ENCODE measurements around the gene VTI1A.

VTI1A gene

DNA sequence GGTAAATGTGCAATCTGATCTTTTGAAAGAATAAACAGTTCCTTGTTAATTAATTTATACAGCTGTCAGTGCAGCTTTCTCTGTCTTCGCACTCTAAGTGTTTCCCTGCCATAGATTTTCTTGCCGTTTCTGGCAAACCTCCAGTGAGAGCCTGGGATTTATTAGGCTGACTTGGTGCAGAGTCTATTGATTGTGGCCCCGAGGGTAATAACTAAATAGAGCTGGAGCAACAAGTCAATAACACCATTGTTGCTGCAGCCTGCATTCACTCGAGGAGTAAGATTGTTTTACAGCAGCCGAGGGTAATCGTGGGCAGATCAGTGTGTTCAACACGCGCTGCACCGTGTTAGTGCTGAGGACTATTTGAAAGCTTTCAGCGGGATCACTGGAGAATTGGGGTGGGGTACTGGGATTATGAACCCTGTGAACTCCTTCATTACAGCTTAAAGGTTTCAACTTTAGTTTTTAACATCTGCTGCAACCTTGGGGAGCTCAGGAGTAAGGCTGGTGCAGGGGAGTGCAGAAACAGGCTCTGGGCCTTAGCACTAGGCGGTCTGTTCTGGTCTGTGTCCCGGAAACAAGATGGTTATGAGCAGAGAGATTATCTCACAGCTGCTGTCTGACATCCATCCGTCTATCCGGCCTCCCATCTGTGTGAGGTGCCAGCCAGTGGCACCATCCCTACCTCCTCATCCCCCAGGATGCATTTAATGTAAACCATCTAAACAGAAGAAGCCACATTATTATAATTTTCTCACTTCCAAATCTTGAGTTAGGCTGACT lies 329.1 kb downstream of the VTI1A start:
- no peak for DNase-seq (ENCODE audit: low read depth in 1 of 2, low spot score in 1 of 2)

DNA sequence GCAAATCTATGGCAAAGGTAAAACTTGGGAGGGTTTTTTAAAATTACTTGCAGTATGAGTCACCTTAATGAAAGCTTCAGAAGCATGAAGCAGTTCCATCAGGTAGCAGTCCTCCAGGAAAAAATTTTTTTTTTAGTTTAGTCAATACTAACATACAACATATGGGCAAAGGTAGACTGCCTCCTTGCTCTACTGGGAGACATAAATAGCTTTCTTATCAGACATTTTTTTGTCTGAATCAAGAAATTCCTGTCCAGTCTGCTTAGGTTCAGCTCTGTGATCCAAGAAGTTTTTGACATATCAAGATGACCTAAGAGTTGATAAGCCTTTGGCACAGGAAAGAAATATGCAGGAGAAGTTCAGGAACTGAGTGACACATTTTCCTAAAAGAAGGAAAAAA lies 331.6 kb downstream of the VTI1A start:
- no peak for DNase-seq (ENCODE audit: low read depth in 1 of 2, low spot score in 1 of 2)

DNA sequence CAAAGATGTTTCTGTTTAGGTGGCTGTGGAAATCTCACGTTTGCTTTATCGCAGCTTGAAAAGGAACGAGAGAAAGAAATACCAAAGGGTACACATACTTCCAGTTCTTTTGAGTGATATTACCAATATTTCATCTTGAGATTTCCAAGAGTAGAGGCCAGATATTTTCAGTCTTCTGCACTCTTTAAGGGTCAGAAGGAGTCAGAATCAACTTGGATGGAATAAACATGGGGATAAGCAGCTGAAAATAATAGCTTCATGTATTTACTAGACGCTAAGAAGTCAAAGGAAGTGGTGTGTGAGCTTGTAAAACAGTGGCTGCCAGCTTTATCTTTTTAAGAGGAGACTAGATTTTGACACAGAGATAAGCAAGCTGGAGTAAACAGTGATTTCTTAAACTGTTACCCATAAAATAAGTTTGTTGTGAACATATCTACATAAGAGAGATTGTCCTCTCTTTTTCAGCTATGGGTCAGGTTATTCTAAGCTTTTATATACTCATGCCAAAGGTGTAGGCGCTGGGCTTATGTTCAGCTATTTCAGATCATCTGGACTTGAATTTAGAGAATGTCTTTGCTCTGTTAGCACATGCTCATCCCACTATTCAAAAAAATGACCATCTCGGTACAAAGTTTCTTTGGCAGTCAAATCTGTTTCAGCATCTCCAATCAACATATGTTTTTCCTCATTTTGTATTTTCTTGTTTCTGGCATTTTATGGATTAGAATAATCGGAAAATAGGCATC lies 332.2 kb downstream of the VTI1A start:
- no peak for DNase-seq (ENCODE audit: low read depth in 1 of 2, low spot score in 1 of 2)

DNA sequence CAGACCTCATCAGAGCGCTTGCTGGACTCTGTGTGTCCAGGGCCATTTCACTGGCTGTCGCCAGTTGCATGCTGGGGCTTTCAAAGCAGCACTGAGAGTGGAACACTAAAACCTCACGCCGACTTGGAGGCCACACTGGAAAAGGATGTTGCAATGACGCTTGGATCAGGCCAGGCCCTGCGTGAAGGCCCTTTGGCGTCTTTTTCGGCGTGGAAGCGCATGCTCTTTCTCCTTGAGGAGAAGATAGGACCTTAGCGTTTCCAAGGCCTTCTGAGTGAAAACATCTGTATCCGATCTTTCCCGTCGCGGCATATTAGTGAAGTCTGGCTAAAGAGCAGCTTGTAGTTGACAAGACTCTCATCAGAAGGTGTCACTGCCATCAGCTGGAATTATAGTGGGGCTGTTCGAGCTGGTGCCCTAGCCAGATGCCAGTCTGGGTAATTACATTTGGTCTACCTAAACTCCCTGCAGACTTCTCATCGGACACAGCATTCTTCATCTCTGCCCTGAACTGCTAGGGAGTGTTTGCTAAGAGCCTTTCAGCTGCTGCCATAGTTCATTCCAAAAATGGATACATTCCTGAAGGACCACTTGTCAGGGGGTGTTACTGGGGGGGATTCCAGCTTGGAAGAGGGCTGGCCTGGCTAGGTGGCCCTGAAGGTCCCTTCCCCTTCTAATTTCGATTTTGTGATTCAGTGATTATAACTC lies 335.3 kb downstream of the VTI1A start:
- DNase-seq (ENCODE audit: low read depth in 1 of 2, low spot score in 1 of 2): no peak

DNA sequence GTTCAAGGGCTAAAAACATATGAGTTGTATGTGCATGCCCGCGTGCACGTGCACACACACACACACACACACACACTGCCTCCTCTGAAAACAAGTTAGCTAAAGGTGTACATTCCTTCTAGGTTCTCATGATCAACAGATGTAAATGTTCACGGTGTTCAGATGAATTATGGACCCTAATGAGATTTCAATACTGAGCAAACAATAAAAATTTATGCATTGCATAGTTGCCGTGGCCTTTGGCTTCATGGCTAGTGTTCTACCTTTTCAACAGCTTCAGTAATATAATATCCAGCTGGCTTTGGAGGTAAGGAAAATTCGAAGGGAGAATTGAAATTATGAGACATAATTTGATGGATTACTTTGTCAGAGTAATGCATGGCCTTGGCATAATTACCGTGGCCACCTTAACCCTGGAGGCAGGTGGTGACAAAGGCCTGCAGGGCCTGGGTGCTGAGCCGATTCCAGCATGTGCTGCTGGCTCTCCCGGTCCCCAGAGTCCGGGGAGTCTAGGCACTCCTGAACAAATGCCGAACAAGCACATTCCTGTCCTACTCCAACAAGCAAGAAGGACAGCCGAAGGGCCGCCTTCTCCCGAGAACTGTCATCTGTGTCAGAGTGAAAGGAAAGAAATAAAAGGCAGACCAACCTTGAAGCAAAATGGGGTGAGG lies 336.5 kb downstream of the VTI1A start:
- no peak for DNase-seq (ENCODE audit: low read depth in 1 of 2, low spot score in 1 of 2)

DNA sequence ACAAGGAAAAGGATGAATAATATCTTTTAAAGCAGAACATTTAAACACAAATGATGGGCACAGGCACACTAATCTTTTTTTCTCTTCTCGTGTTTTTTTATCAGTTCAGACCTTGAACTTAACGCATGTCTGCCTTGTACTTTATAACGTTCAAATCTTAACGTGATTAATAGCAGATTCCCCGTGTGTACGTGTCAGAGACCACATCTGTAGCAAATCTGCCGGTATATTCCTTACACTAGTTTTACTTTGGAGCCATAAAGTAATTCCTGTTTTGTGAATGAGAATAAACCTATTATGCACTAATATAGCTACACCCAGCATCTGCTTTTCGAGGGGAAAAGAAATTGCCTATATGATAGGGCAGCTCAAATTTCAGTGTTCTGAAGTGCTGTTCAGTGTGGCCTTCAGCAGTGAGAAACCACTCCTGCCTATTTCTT lies 337.0 kb downstream of the VTI1A start:
- DNase-seq (ENCODE audit: low read depth in 1 of 2, low spot score in 1 of 2): no peak

DNA sequence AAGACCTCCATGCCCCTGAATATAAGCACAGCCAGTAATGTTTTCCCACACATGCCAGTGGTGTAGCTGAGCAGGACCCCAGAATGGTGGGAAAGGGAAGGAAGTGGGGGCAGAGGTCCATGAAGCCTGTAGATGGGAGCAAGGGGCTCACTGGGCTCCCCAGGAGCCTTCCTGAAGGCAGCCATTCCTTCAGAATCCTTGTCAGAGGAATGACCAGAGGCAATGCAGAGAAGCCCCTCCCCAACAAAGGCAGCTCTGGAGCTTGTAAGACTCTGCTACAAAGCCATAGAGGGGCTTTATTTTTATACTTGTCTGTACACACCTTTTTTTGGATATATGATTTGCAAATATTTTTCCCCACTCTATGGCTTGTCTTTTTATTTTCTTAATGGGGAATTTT lies 338.1 kb downstream of the VTI1A start:
- no peak for DNase-seq (ENCODE audit: low read depth in 1 of 2, low spot score in 1 of 2)

DNA sequence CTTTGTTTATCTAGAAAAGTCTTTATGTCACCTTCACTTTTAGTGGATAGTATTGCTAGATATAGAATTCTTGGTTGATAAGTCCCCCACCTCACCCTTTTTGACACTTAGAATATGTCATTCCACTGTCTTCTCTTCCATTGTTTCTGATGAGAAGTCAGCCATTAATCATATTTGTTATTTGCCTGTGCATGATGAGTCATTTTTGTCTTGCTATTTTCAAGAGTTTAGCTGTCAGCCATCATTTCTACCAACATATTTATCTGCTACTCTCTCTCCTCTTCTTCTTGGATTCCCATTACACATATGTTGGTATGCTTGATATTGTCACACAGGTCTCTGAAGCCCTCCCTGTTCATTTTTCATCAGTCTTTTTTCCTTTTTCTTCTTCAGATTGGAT lies 342.2 kb downstream of the VTI1A start:
- DNase-seq (ENCODE audit: low read depth in 1 of 2, low spot score in 1 of 2): no peak

DNA sequence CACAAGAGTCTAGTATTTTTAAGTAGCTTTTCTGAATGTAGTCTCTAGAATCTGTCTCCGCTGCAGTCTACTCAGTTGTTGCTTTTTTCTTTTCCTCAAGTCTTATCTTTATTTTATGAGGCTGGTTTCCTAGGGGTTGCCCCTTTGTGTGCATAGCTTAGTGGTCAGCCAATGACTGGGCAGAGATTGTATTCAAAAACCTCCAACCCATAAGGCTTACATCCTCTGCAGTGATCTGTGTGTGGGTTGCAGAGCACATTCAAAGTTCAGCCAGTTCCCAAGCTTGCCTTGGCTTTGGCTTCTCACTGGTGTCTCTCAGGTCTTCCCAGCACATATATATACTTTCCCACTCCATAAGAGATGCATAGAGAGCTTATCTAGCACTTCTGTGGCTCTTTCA lies 343.0 kb downstream of the VTI1A start:
- no peak for DNase-seq (ENCODE audit: low read depth in 1 of 2, low spot score in 1 of 2)

DNA sequence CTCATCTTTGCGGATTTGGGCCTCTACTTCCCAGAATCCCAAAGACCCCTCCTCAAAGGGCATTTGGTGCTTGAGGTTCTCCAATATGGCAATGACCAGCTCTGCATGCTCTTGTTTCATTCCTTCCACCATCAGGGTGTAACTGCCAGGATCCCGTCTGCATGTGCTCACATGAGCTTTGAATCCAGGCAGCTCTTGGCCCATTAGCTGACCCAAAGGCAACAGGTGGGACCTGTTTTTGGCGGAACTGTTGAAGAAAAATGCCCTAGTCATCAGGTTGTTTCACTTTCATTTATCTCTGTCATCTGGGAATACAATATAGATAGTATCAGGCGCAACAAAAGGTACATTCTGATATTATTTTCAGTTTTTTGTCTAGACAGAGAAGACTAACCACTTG lies 343.9 kb downstream of the VTI1A start:
- DNase-seq (ENCODE audit: low read depth in 1 of 2, low spot score in 1 of 2): no peak

DNA sequence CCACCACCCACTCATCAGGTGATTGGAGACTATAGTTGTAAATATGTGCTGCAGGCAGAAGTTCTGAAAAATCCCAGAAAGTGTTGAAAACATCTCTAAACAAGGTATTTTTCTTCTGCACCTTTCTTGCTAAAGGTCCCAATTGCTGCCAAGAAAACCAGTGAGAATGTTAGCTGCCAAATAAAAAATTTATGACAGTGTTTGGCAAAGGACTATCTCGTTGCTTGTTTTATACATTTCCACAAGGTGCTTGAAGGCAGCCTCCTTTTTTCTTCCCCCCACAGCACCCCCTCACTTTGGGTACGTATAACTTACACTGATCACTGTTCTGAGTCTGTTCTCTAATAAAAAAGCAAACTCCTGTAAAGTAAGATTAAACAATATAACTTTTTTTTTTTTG lies 344.4 kb downstream of the VTI1A start:
- no peak for DNase-seq (ENCODE audit: low read depth in 1 of 2, low spot score in 1 of 2)

DNA sequence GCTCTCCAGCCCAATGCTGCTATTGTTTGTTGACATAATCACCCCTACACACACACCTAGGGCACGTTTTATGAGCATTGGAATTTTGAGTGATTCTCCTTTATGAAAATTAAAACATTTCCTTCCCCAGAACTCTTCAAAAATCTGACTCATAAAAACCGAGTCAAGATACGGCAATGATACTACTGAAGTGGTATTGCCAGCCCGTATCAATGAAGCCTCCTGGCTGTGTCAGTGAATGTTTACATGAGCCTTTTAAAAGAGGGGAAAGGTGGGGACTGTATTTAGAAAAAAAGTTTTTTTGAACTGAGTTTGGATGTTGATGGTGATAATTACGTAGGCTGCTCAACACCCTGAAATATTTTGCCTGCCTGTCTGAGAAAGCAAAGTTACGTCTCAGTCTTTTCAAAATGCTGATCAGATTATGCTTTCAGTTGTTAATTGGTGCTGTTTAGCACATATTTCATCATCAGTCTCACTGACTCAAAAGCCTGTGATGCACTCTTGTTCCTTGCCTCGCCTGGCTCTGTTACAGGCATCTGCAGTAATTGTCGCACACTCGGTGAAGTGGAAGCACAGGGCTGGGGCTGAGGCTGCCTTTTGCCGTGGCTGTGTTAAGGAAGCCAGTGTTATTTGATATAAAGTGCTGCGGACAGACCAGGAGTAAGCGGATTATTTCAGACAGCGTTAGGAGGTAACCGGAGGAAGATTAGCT lies 345.6 kb downstream of the VTI1A start:
- DNase-seq (ENCODE audit: low read depth in 1 of 2, low spot score in 1 of 2): no peak

DNA sequence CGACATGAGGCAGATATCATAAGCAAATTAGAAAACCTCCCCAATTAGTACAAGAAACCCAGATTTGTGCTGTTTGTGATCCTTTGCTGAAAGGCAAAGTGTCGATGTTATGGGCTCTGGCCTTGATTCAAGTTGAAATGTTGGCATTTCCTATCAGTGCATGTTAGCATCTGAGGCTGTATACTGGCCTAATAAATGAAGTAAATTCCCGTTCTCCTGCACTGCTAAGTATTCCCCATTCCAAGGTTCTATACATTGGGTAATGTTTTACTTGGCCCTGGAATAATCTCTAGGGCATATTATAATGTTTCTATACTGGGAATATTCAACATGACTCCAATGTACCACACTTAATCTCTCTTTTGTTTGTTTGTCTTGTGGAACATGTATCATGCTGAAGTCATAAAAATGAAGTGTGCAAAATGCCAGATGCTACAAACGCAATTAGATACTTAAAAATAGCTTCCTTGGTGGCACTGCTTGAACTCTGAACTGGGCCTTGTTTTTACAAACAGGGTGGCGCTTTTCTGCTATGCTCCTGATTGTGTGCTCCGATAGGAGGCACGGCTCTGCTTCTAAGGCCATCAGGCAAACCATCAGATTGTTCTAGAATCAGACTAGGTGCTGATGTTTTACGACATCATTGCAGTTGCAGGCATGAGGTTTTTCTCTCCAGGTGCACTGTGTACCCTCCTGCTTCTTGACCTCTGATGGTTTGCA lies 346.3 kb downstream of the VTI1A start:
- DNase-seq (ENCODE audit: low read depth in 1 of 2, low spot score in 1 of 2): no peak

DNA sequence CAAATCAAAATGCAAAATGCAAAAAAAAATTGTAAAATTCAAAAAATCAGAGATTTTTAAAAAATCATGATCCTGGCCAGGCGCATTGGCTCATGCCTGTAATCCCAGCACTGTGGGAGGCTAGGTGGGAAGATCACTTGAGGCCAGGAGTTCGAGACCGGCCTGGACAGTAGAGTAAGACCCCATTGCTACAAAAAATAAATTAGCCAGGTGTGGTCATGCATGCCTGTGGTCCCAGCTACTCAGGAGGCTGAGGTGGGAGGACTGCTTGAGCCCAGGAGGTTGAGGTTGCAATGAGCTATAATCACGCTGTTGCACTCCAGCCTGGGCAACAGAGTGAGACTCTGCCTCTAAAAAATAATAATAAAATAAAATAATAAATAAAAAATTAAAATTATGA lies 347.2 kb downstream of the VTI1A start:
- no peak for DNase-seq (ENCODE audit: low read depth in 1 of 2, low spot score in 1 of 2)

DNA sequence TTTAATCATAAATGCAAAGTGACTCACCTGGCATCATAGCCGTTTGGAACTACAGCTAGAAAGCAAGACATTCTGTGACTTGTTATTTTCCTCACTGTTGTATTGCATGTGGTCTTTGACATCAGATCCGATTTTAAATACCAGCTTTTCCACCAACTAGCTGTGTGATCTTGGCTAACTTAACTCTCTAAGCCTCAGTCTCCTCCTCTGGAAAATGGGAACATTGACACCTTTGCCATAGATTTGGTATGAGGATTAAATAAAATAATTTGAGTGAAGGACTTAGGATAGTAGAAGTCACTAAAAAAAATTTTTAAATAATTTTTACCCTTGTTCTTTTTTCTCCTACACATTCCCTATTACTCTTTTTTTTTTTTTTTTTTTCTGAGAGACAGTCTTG lies 348.1 kb downstream of the VTI1A start:
- no peak for DNase-seq (ENCODE audit: low read depth in 1 of 2, low spot score in 1 of 2)

DNA sequence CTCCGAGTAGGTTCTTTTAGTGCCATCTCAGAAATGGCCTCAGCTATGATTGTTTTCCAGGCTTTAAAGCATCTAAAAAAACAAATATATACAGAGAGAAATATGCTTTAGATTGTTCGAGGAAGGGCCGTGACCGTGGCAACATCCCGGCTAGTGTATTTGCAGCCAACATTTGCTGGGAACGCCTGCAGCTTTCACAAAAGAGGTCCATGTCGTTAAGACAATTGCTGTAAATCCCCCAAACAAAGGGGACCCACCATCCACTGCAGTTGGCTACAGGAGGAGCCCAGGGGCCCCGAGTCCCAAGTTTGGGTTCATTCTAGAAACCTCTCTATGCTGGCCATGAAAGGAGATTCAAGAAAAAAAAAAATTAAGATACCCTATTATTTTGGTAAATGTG lies 350.2 kb downstream of the VTI1A start:
- DNase-seq (ENCODE audit: low read depth in 1 of 2, low spot score in 1 of 2): no peak

DNA sequence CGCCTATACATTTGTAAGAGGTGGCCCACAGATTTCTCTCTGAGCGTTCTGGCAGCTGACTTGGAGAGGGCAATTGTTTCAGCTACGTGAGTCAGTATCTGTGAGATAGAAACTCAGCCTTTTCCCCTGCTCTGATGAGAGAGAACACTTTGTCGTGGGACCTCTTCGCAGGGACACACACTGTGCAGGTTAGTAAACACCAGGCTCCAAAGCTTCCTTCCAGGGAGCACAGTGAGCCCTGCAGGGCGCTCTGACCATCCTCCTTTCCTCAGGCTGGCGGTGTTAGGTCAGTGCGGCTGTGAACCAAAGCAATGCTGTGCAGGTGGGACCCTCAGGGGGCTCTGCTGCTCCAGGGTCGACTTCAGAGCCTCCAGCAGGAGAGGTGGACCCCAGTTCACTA lies 350.8 kb downstream of the VTI1A start:
- DNase-seq (ENCODE audit: low read depth in 1 of 2, low spot score in 1 of 2): no peak

DNA sequence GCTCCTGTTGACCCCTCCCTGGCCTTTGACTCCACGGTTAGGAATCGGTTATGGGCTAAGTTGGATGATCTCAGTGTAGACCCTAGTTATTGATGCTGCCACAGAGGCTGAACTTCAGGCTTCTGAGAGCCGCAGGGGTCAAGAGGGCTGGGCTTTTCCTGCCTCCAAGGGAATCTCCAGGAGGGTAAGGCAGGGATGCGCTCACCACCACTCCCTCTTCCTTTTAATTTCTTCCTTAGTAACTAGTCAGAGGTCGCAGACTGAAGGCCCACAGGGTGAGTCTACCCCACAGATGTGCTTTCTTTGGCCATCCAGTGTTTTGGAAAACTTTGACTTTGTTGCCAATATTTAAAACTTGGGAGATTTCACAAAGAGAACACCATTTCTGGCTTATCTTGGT lies 352.0 kb downstream of the VTI1A start:
- no peak for DNase-seq (ENCODE audit: low read depth in 1 of 2, low spot score in 1 of 2)

DNA sequence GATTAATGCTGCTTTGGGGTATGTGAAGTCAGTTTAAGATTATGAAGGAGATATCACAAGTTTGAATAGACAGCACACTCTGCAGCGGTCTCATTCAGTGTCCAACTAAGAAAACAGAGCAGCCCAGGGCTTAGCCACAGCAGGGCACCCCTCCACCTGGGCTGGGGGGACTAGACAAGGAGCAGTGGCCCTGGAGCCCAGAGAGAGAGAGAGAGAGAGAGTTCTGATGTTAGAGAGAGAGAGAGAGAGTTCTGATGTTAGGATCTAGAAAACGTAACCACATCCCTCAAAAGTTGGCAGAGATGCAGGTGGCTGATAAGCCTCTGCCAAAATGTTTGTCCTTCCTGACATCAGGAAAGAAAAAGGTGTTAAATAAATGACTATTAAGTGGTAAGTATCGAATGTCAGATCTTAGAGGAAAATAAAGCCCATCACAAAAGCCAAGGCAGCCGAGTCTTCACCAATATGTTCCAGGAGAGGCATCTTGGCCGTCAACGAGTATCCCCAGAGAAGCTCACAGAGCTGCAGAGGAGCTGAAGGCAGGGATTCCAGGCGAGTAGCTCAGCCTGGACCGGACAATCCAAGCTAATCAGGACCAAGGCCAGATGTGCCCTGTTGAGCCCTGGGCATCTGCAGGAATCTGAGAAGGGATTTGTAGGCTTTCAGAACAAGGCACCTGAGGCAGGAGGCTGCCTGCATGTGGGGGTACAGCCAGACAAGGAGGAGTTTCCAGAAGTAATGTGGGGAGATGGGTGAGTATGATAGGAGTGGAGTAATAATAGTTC lies 352.9 kb downstream of the VTI1A start:
- DNase-seq (ENCODE audit: low read depth in 1 of 2, low spot score in 1 of 2): no peak

DNA sequence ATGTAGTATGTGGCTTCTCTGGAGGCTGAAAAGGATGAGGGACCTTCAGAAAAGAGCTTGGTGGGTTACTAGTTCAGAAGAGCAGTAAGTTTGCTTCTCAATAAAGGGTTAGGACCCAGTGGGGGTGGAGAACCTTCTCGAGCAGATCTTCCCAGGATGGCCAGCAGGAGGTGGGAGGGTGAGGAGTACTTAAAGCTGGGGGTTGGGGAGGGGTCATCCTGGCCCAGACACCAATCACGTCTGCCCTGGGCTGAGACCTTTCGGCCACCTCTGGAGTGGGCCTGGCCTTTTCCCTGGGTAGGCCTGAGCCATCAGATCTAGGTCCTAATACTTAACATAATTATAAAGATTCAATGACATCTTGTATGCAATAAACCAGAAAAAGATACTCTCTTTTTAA lies 354.0 kb downstream of the VTI1A start:
- no peak for DNase-seq (ENCODE audit: low read depth in 1 of 2, low spot score in 1 of 2)
